HG02943 (cell line): ENCODE data around the gene TMEM248.
"Not testable (repeated sequence)": the region's sequence is repeated elsewhere in the genome, so short reads cannot be mapped to it uniquely, and the experiment has no call there.

ENCODE experiments used
- ATAC-seq: cut with Tn5 transposase; IDR thresholded peaks from one replicate; pipeline ENCODE4 v1.9.1; 2021; ENCODE audit warnings: mild to moderate bottlenecking, low read depth, moderate library complexity; ENCODE audit not compliant: unreplicated experiment

The TMEM248 gene

GRCh38 chr7:66920769-66921395 is at the start of gene TMEM248:
TSS of gene TMEM248 (plus strand) at chr7:66921225. CDS start at chr7:66941866, 20,641 bp downstream.
- peak; percentile 79 for ATAC-seq

- ATAC-seq: no peak
Measured at GRCh38 chr7:66873476-66873875, 47.5 kb upstream of the TMEM248 start.

GRCh38 chr7:66877577-66878300 is 43.3 kb upstream of the TMEM248 start:
- ATAC-seq: peak; percentile 90

GRCh38 chr7:66878301-66878685 is 42.7 kb upstream of the TMEM248 start:
- not testable (repeated sequence) for ATAC-seq

GRCh38 chr7:66880053-66880452 is 41.0 kb upstream of the TMEM248 start:
- ATAC-seq: no peak

GRCh38 chr7:66880577-66880976 is 40.4 kb upstream of the TMEM248 start:
- not testable (repeated sequence) for ATAC-seq

- no peak for ATAC-seq
Measured at GRCh38 chr7:66883716-66884115, 37.3 kb upstream of the TMEM248 start.

GRCh38 chr7:66884556-66884955 is 36.5 kb upstream of the TMEM248 start:
- ATAC-seq: not testable (repeated sequence)

- no peak for ATAC-seq
Measured at GRCh38 chr7:66886152-66886551, 34.9 kb upstream of the TMEM248 start.

- not testable (repeated sequence) for ATAC-seq
Measured at GRCh38 chr7:66888223-66888622, 32.8 kb upstream of the TMEM248 start.

GRCh38 chr7:66894463-66895080 is 26.5 kb upstream of the TMEM248 start:
- ATAC-seq: no peak

- no peak for ATAC-seq
Measured at GRCh38 chr7:66896441-66896840, 24.6 kb upstream of the TMEM248 start.

GRCh38 chr7:66899552-66900280 is 21.3 kb upstream of the TMEM248 start:
- no peak for ATAC-seq

- ATAC-seq: no peak
Measured at GRCh38 chr7:66901941-66902843, 18.8 kb upstream of the TMEM248 start.

GRCh38 chr7:66902844-66903180 is 18.2 kb upstream of the TMEM248 start:
- no peak for ATAC-seq

- ATAC-seq: no peak
Measured at GRCh38 chr7:66903360-66904062, 17.5 kb upstream of the TMEM248 start.

- ATAC-seq: no peak
Measured at GRCh38 chr7:66904063-66904593, 16.9 kb upstream of the TMEM248 start.

GRCh38 chr7:66905278-66905677 is 15.7 kb upstream of the TMEM248 start:
- no peak for ATAC-seq

GRCh38 chr7:66905689-66906088 is 15.3 kb upstream of the TMEM248 start:
- no peak for ATAC-seq
